ENCODE measurements around the gene PAX5.

Gene PAX5

GRCh38 chr9:36961561-36962325 lies 72.3 kb downstream of the PAX5 start:
- no peak for DNase-seq (ENCODE audit: low read depth)

DNA sequence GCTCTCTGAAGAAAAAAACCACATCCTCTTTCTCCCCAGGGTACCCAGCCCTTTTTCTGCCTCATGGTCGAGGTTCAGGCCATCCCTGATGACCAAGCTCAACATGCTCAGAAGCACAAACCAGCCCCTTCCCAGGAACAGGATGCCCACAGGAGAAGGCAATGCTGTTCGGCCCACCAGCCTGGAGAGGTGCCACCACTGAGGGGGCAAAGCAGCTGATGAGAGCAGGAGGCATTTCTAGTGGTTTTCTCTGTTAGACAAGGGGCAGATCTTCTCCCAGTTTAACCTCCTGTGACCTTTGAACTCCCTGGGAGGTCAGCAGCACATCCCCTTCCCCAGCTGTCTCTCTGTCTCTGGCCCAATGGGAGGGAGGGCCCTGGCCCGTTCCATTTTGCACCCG lies 73.0 kb downstream of the PAX5 start:
- DNase-seq (ENCODE audit: low read depth), result no peak

DNA sequence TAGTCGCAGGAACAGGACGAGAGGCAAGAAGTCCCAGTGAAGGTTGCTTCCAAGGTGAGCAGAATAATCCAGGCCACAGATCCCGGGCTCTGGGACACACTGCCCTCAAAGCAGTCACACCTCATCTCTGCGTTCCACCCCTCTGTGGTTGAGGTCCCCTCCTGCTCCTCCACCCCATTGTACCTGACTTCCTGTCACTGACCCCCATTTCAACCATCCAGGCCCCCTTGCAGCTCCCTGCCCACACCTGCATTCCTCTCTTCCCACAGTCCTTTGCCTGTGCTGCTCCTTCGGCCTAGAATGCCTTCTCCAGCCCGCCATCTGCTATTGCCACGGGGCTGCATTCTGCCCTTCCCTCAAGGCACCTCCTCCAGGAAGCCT lies 73.5 kb downstream of the PAX5 start:
- DNase-seq (ENCODE audit: low read depth), result no peak

DNA sequence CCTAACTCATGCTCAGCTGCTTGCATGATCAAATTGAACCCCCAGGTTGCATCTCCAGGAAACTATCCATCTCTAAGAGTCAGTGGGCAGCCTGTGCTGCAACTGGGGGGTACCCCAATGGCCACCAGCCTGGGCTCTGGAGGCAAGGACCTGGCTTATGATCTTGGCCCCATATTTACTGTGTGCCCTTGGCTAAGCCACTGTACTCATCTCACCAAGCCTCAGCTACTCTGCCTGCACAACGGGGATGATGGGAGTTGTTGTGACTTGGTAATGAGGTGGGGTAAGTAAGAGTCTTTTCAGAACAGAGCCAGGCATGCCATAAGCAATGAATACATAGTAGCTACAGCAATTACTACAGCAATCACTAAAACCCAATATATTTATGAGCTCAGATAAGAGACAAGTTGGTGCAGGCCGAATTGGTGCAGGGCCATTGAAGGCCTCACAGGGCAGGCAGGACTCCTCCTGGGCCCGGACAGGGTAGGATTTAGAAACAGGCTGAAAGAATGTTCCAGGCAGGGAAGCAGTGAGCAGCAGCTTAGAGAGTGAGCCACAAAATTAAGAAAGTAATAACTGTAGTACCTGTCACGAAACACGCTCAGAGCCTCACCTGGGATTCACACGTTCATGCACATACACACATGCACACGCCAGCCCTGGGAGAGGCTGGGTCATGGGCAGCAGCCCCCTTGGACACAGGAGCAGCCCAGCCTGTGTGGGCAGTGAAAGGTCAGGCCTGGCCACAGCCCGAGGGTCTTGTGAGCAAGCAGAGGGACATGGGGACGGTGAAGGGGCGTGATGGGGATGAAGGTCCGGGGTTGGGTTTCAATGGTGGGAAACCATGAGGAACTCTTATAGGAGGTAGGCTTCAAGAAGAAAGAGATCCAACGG lies 74.1 kb downstream of the PAX5 start:
- no peak for DNase-seq (ENCODE audit: low read depth)

GRCh38 chr9:36956908-36957307 lies 77.2 kb downstream of the PAX5 start:
- no peak for DNase-seq (ENCODE audit: low read depth)

GRCh38 chr9:36950389-36950788 lies 83.7 kb downstream of the PAX5 start:
- DNase-seq (ENCODE audit: low read depth), result no peak

DNA sequence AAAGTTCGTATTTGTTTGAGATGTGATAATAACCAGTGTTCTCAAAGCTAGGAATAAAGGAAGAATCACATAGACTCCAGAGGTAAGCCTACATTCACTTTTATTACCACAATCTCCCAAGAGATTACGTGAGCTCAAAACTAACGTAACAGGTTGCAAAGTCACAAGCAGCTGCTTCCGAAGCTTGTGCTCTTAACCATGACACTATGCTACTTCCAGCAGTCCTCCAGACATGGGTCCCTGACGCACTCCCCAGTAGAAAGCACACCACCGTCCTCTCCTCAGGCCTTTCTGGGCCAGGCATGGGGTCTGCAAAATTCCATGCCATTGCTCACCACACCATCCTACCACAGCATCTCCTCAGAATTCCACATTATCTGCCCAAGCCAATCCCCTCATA lies 84.6 kb downstream of the PAX5 start:
- no peak for DNase-seq (ENCODE audit: low read depth)

GRCh38 chr9:36948051-36948450 lies 86.0 kb downstream of the PAX5 start:
- DNase-seq (ENCODE audit: low read depth), result no peak

DNA sequence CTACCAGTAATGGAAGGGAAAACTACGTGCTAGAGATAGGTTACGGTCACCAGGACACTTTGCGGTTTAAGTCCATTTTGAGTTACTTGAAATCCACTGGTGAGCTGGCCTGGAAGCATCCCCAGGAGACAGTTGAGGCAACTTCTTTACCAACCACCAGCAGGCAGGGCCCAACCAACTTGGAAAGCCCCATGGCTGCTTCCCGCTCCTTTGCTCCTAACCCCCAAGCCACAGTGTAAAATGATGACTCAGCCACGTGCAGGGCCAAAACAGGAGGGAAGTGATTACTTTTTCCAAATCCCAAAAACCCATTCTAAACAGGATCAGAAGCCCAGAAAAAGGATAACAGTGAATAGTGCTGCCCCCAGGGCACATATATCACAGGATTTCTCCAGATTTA lies 87.4 kb downstream of the PAX5 start:
- DNase-seq (ENCODE audit: low read depth), result no peak

DNA sequence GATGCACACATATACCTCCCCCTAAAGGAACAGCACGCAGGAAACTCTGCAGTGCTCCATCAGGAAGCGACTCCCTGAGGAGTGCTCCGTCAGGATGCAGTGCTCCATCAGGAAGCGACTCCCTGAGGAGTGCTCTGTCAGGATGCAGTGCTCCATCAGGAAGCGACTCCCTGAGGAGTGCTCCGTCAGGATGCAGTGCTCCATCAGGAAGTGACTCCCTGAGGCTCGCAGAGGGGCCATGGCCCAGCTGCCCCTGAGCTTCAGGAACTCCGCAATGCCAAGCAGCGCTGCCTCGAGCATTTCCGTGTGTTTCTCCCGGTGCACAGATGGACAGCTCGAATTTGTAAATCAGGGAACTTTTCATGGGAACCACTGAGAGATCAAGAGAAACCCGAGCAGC lies 88.1 kb downstream of the PAX5 start:
- no peak for DNase-seq (ENCODE audit: low read depth)

DNA sequence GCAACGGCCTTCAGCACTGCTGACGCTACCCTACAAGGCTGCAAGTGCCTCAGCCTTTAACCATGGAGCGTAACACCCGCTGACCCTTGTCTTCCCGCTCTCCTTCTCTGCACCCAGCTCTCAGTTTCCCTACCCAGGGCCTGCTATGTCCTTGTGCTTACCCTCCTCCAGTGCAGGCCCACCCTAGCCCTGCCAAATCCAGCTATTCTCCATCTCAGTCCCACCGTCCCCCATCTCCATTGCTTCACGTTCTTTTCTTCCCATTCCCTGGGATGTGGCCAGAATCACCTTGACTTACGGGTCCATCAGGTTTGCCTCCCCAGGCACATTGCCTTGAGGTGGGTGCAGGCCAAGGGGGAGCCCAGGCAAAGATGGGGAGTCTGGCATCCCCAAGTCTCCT lies 91.2 kb downstream of the PAX5 start:
- DNase-seq (ENCODE audit: low read depth), result no peak

DNA sequence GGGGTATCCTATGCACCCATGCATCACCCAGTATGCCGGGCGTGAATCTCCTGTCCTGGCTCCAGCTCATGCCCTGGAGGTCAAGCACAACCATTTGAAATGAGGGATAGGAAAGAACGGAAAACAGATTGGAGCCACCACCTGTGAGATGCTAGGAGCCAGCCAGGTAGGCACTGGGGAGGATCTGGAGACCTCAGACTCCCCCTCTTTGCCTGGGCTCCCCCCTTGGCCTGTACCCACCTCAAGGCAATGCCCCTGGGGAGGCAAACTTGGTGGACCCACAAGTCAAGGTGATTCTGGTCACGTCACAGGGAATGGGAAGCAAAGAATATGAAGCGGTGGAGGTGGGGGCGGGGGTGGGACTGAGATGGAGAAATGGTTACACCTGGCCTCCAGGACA lies 92.6 kb downstream of the PAX5 start:
- DNase-seq (ENCODE audit: low read depth), result no peak

DNA sequence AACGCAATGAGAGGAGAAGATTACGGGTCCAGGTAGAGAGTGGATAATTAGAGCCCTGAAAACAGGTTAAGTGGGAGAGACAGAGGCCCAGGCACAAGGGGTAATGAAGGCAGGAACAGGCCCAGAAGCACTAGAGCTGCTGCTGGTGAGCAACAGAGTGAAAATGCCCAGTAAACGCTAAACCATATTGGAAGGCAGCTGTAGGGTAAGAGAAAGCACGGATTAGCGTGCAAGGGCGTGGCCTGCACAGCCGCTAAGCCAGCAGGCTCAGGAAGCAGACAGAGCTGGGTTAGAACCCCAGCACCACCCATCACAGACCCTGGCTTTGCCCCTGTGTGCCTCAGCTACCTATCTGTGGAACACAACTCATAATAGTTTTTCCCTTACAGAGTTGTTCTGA lies 93.2 kb downstream of the PAX5 start:
- no peak for DNase-seq (ENCODE audit: low read depth)

GRCh38 chr9:36940500-36940853 lies 93.6 kb downstream of the PAX5 start:
- no peak for DNase-seq (ENCODE audit: low read depth)

DNA sequence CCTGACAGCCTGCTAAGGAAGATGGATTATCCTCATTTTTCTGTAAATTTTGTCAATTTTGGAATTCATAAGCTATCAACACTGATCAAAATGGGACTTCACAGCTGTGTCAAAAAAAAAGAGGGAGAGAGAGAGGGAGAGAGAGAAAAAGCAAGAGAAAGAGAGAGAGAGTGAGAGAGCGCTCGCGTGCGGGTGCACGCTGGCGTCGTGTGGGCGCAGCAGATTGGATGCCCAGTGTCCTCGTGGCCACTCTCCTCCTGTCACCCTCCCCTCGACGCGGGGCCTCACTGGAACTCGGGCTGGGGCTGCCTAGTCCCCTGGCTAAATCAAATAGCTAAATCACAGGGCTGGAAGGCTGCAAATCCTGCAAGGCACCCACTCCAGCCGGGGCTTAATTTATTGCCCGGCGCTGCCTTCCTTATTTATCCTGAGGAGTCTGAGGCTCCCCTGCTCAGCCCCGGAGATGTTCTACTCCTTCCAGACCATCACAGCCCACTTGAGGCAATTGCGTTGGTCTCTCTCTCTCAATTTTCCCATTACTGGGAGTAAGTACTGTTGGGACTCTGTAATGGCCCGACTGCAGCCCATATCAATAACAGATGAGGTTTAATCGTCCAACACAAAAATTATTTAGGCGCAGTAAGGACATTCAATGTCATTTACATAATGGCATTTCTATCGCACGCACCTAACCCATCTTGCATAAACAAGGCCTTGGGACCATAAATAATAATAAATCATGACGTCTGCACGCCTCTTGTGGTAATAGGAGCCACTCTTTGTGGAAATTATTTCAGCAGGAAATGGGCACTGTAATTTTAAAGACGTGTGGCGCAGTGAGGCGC lies 94.2 kb downstream of the PAX5 start:
- no peak for DNase-seq (ENCODE audit: low read depth)

- DNase-seq (ENCODE audit: low read depth), result no peak
Measured at GRCh38 chr9:36939214-36939613, 94.9 kb downstream of the PAX5 start.

DNA sequence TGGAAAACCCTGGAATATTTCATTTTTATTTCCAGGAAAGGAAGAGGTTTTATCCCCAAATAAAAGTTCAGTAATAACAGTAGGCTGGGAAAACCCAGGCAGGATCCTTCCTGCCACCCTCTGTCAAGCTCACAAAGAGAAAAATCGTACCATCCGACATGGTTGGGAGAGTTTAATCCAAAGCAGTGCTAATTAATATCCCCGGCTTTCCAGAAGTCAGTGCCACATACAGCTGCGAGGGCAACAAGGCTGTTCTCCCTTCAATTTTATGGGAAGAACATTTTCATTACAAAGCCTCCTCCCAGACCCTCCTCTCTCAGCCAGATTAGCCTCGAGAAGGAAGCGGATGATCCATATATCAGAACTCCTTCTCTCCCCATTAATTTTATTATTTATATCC lies 95.5 kb downstream of the PAX5 start:
- DNase-seq (ENCODE audit: low read depth), result no peak

GRCh38 chr9:36937951-36938350 lies 96.1 kb downstream of the PAX5 start:
- no peak for DNase-seq (ENCODE audit: low read depth)

- DNase-seq (ENCODE audit: low read depth), result no peak
Measured at GRCh38 chr9:36937346-36937745, 96.7 kb downstream of the PAX5 start.

DNA sequence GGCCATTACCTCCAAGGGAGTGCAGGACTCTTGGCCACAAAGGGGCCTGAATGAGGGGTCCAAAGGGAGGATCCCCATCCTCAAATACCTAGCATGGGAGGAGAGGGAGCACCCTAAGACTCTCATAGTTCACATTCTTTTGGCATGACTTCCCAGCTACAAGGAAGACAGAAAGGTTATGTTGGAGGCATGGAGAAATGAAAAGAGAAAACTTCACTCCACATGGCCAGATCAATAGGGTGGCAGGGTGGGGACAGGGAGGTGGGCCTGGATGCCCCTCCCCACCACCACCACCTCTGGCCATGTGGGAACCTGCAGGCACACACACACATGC lies 97.6 kb downstream of the PAX5 start:
- DNase-seq (ENCODE audit: low read depth), result no peak

DNA sequence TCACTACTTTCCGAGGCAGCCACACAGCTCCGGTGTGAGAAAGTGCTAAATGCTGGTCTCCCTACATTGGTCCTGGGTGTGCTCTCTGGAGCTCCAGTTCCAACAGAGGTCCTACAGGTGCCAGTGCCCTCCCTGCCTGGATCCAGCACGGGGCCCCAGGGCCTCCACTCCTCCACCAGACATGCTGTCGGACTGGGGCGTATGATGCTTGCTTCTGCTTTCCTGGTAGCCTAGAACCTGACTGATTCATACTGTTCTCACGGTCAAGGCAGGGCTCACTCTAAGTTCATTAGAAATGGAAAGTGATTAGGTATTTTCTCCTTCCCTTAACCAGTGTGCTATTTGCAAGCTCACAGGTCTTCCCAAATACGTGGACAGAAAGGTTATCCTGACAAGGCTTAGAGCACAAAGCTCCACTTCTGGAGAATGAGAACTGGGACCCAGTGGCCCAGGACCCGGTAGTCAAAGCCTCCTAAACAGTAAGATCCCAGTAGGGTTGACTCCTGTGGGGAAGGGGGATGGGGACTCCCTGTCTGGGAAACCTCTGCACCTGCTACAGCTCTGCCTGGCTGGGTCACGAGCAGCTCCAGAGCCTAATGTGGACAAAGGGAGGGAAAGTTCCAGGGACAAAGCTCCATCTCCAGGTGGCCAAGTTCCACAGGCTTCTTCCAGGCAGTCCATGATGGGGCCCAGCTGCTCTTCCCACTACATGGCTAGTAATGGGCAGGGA lies 98.1 kb downstream of the PAX5 start:
- DNase-seq (ENCODE audit: low read depth), result no peak

DNA sequence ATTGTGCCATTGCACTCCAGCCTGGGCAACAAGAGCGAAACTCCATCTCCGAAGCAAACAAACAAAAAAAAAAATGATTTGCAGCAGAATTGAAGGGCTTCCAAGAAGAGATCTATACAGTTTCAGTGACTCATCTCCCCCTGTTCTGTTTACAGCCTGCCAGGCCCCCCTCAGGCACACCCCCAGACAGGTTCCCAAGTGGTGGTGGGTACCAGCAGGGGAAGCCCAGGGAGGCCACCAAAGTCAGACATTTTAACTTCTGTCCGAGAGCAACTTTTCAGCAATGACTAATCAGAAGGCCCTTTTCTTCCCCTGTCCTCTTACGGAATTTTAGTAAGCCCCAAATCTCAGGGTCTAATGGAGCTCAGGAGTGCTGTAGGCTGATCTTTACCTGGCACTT lies 98.7 kb downstream of the PAX5 start:
- DNase-seq (ENCODE audit: low read depth), result no peak
